ENCODE results near the gene AJM1. TPM values are rescaled to one million over a fixed set of nuclear protein-coding genes. Genes with fewer than 3 reads are reported as not detected.

AJM1 gene
- polyA plus RNA-seq, 3 donors, result 1.2 to 4.0 (median 1.7) TPM

DNA sequence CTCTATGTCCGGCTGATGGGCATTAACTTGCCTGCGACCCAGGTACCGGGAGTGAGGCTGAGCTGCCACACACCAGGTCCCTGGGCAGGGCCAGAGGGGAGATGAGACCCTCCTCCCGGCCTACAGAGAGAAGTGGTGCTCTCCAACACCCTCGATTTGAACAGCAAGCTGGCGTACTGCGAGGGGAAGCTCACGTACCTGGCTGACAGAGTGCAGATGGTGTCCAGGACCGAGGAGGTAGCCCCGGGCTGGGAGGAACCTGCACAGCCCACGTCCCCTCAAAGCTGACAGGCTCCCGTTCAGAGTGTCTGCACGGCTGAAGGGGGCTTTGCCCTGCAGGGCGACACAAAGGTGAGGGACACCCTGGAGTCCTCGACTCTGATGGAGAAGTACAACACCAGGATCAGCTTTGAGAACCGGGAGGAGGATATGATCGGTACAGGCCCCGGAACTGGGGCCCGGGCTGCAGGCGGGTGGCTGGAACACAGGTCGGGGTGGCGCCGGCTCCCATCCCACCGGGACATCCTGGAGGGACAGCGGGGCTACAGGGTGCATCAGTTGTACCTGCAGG is 35.6 kb upstream of the AJM1 start:
- H3K27ac ChIP-seq (ENCODE audit: low read depth, low read length), result no peak overlapping the region
- WGBS, 3 donors, result 66 to 74% (median 72%) methylated on average over 25 of the region's 25 CpGs

DNA sequence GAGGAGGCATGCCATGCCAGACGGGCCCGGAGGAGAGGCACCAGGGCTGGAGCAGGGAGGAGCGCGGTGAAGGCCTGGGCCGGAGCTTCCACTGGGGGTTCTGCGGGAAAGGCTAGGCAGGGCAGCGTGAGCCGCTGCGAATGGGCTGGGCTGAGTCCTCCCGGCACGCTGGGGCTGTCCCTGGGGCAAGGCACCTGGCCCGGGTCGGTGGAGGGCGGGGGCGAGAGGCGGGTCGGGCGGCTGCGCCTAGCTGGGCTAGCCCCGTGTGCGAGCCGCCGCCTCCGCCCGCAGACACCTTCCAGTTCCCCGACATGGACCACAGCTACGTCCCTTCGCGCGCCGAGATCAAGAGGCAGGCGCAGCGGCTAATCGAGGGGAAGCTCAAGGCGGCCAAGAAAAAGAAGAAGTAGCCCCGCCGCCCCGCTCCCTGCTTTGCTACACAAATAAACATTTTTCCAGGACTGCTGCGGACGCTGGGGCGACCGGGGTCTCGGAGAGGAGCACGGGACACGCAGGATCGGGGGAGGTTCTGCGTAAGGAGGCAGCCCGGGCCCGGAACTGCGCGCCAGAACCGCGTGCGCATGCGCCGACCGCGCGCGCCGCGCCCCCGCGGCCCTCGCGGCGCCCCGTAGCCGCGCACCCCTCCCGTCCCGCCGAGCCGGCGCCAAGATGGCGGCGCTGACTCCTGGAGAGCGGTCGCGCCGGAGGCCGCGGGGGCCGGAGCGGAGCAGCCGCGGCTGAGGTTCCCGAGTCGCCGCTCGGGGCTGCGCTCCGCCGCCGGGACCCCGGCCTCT is 34.8 kb upstream of the AJM1 start, which contains the start of gene RABL6:
Gene RABL6, plus strand, starts transcription at position 668 of the 794 bp plus-strand sequence. CDS start 249 bp downstream, outside the sequence.
- WGBS, 3 donors, result 1% methylated on average over 68 to 95 of the region's 96 CpGs
- H3K27ac ChIP-seq (ENCODE audit: low read depth, low read length), result peak within 1 kb of the TSS; percentile 45

DNA sequence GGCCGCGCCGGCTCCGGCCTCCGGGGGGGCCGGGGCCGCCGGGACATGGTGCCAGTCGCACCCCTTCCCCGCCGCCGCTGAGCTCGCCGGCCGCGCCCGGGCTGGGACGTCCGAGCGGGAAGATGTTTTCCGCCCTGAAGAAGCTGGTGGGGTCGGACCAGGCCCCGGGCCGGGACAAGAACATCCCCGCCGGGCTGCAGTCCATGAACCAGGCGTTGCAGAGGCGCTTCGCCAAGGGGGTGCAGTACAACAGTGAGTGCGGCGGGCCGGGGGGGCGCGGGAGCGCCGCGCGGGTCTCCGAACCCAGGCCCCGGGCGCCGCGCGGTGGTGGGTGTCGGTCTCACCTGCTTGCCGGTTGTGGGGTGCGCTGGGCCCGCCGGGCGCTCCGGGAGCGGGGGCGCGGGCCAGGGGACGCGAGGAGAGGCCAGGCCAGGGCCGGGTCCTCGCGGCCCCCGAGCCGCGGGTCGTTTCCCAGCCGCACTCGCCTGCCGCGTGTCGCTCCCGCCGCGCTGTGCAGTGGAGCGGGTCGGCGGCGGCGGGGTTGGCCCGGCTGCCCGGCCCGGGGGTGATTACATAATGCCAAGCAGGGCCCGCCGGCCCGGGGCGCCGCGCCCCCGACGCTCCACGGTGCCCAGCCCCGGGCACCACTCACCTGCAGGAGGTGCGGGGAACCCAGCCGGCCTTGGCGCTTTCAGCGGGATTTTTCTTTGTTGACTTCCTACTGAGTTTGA is 34.0 kb upstream of the AJM1 start:
- no peak overlapping the region for H3K27ac ChIP-seq (ENCODE audit: low read depth, low read length)
- 0 to 1% (median 0%) methylated on average over 70 to 93 of the region's 93 CpGs for WGBS, 3 donors

DNA sequence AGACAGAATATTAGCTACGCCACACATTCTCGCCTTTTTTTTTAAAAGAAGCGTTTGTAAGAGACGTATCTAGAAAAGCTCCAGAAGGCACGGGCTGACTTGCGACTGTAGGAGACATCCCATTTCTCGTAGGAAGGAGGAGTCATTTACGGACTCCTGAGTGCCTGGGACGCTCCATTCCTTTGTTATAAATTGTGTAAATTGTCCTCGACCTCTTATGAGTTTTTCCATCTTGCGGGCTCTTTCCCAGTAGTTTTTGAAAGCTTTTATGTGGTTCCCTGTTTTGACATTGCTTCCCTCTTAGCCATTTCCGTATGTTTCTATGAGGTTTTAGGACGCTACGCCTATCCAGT is 33.5 kb upstream of the AJM1 start:
- no peak overlapping the region for H3K27ac ChIP-seq (ENCODE audit: low read depth, low read length)
- WGBS, 3 donors, result 4% methylated on average over 14 of the region's 14 CpGs

DNA sequence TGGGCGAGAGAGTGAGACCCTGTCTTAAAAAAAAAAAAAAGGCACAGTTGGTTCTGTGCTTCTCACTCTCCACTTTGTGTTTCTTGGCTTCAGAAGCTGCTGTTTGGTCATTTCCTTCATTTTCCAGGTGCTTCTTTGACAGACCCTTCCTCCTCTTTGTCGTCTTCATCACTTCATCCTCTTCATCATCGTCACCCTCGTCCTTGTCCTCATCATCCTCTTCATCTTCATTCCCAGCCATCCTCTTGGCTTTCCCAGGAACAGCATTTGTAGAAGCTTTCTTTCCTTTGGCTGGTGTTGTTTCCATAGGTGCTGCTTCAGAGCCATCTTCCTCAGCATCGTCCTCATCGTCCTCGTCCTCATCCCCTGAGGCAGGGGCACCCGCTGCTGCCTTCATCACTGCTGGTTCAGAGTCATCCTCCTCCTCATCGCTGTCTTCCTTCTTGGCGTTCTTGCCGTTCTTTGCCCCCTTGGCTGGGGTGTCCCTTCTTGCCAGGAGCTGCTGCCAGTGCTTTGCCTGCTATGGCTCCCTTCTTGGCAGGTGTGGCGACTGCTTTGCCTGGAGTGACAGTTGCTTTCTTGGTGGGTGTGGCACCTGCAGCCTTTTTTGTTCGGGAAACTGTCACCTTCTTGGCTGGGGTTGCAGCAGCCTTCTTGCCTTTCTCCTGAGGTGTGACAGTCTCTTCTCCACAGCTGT is 27.4 kb upstream of the AJM1 start:
- WGBS, 3 donors, result 93 to 94% (median 93%) methylated on average over 13 of the region's 13 CpGs
- no peak overlapping the region for H3K27ac ChIP-seq (ENCODE audit: low read depth, low read length)

DNA sequence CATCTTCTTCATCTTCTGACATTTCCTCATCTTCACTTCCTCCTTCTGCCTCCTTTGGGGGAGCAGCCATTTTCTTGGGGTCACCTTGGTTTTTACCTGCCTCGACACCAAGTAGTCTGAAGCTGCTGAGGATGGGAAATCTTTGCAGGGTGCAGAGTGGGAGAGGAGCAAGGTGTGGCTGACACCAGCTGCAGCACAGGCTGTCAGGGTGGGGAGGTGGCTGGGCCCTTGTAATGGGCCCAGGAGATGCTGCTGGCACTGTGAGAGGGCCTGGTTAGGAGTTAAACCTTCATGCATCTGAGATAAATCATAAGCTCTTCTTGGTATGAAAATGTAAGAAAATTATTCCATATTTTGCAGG is 26.9 kb upstream of the AJM1 start:
- no peak overlapping the region for H3K27ac ChIP-seq (ENCODE audit: low read depth, low read length)
- 0 to 56% (median 0%) methylated on average over 1 of the region's 1 CpG for WGBS, 3 donors

DNA sequence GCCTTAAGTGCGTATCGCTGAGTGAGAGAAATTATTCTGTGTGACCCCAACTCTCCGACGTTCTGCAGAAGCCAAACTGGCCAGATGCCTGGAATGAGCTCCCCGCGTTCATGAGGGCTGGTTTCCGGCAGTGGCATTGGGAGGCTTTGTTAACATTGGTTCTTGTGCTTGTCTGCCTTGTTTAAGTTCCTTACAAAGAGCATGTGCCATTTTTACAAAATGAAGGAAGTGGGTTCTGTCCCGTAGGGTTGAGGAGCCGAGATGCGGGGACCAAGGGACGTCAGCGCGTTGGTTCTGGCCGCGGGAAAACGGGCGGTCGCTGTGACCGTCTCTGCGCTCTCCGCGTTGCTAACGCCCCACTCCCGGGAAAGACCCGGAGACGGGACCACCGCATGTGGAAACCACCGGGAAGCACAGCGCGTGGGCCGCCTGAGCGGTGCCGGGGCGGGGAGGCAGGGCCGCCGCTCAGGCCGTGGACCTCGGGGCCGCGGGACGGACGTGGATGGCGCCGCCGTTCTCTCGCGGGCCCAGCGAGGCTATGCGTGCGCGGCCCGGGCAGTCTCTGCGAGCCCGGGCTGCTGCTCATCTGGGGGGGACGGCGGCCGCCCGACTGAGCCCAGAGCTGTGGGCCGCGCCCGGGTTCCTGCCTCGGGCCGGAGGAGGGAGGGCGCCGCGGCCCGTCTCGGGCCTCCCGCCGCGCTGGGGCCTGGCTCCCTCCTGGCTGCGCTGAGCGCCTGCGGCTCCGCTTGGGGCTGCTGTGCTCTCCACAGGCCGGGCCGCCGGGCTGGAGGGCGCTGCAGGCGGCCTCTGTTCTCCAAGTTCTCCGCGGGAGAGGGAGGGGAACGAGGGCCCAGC is 21.1 kb upstream of the AJM1 start:
- no peak overlapping the region for H3K27ac ChIP-seq (ENCODE audit: low read depth, low read length)
- WGBS, 3 donors, result 22 to 56% (median 31%) methylated on average over 58 to 83 of the region's 83 CpGs

DNA sequence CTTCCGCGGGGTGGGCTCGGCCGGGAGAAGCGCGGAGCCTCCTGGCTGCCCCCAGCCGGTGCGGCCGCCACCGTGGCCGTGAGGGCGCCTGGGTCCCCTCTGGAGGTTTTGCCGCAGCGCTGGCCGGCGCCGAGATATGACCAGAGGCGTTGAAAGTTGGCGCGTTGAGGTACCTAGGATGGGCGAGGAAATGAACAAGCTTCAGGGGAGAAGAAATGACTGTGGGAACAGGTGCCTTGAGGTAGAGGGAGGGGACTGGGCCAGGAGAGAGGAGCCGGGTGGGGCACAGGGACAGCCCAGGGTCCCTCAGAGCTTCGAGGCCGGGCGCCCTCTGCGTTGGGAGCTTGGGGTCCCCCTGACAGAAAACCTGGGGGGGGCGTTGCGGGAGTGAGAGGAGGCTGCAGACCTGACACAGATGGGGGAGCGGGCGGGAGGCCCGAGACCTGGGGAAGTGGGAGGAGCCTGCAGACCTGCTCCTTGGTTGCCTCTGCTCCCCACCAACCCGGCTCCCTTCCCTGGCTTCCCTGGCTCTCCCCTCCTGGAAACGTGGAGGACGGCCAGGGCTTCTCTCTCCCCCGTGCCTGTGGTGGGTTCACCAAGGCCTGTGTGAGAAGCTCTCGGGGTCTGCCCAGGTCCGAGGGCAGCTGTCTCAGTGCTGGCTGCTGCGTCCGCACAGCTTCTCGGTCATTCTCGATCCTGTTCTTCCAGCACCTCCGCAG is 20.3 kb upstream of the AJM1 start:
- H3K27ac ChIP-seq (ENCODE audit: low read depth, low read length), result no peak overlapping the region
- 73 to 80% (median 74%) methylated on average over 32 to 42 of the region's 42 CpGs for WGBS, 3 donors

DNA sequence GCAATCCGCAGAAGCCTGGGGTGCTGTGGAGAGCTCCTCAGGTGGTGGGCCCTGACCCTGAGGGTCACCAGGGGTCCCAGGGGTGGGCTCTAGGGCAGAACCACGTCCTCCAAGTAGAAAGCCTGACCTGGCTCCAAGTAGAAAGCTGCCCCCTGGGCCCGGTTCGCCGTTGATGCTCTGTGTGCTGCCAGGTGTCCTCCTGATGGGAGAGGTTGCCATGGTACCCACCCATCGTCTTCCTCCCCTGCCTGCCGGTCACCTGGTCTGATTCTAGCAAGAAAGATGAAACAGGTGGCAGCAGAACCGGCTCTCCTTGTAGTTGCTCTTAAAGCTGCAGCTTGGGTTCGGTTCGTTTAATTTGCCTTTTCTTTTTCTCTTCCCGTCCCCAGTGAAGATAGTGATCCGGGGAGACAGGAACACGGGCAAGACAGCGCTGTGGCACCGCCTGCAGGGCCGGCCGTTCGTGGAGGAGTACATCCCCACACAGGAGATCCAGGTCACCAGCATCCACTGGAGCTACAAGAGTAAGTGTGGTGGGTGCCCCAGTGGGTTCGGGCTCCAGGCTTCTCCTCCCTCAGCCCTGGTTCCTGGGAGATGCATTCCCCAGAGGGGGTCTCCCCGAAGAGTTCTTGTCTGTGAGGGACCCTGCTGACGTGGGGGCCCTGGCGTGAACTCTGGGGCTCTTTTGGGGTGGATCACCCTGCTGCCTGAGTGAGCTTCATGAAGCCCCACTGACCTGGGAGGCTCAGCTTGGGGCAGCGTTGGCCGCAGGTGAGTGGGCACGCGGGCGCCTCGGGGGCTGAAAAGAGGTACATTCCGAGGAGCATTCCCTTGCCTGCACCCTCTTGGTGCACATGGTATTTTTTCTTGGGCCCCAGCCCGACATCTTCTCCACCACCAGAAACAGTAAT is 18.9 kb upstream of the AJM1 start:
- WGBS, 3 donors, result 80 to 92% (median 91%) methylated on average over 29 to 30 of the region's 30 CpGs
- H3K27ac ChIP-seq (ENCODE audit: low read depth, low read length), result no peak overlapping the region

DNA sequence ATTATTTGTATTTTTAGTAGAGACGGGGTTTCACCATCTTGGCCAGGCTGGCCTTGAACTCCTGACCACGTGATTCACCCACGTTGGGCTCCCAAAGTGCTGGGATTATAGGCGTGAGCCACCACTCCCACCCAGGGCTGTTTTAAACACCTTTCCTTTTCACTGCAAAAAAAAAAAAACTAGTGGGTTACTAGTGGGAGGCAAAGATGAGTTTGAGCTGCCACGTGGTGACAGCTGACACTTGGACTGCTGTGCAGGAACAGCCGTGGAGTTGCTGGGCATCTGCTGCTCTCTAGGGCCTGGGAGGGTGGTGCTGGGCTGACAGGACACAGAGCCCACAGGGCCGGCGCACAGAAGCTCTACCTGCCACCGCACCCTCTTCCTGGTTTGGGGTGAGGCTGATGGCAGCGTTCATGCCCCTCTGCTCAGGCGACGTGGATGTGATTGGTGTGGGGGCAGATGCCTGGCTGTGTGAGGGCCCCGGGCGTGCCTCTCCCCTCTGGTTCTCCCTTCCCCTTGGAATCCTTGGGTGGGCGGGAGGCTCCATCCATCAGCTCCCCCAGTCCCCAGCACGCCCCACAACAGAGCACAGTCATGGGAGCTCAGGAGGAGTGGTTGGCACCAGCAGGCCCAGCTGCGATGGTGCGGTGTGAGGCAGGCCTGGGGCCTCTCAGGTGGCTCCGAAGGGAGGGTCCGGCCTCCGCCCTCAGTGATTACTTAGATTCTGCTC is 17.6 kb upstream of the AJM1 start:
- whole genome bisulfite sequencing, 3 donors, result 87 to 92% (median 92%) methylated on average over 21 of the region's 21 CpGs
- no peak overlapping the region for H3K27ac ChIP-seq (ENCODE audit: low read depth, low read length)

DNA sequence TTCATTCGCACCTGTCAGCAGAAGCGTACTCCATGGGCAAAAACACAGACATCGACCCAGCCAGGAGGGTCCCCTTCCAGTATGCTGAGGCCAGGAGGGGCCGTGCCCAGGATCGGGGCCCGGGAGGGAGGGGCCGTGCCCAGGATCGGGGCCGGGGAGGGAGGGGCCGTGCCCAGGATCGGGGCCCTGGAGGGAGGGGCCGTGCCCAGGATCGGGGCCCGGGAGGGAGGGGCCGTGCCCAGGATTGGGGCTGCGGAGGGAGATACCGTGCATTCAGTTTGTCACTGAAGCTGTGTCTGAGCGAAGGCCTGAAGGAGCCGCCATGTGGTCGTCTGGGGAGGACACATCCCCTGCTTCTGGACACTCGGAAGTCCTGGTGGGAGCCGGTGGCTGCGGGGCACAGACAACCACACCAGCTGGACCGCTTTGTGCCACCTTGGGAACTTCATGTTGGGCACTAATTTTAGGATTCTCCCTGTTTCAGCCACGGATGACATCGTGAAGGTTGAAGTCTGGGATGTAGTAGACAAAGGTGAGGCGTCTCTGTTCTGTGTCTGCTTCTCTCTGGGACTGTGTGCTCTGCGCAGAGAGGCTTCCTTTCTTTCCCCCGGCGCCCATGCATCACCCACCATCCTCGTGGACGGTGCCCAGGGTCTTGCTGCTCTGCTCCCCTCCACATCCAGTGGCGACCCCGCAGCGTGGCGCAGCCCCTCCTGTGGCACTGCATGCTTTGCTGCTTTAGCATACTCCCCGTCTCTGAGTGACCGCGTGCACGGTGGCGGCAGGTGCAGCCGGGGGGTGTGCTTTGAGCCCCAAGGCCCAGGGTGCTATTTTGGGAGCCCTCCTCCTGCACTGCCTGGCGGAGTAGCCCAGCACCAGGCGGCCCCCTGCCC is 16.7 kb upstream of the AJM1 start:
- H3K27ac ChIP-seq (ENCODE audit: low read depth, low read length), result no peak overlapping the region
- 91 to 94% (median 93%) methylated on average over 44 of the region's 44 CpGs for WGBS, 3 donors

DNA sequence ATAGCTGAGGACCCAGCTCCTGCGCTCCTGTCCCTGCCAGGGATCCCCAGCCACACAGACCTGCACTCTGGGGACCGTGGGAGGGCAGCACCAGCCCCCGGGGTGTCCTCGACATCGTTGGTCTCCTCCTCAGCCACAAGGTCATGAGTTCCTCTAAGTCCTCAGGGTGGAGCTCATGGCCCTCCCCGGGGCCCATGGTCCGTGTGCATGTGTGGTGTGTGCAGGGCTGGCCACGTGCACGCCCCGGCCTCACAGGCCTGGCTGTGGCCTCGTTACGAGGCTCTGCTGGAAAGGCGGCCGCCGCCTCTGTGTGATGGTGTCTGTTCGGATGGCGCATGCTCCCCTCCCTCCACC is 16.1 kb upstream of the AJM1 start:
- H3K27ac ChIP-seq (ENCODE audit: low read depth, low read length), result no peak overlapping the region

DNA sequence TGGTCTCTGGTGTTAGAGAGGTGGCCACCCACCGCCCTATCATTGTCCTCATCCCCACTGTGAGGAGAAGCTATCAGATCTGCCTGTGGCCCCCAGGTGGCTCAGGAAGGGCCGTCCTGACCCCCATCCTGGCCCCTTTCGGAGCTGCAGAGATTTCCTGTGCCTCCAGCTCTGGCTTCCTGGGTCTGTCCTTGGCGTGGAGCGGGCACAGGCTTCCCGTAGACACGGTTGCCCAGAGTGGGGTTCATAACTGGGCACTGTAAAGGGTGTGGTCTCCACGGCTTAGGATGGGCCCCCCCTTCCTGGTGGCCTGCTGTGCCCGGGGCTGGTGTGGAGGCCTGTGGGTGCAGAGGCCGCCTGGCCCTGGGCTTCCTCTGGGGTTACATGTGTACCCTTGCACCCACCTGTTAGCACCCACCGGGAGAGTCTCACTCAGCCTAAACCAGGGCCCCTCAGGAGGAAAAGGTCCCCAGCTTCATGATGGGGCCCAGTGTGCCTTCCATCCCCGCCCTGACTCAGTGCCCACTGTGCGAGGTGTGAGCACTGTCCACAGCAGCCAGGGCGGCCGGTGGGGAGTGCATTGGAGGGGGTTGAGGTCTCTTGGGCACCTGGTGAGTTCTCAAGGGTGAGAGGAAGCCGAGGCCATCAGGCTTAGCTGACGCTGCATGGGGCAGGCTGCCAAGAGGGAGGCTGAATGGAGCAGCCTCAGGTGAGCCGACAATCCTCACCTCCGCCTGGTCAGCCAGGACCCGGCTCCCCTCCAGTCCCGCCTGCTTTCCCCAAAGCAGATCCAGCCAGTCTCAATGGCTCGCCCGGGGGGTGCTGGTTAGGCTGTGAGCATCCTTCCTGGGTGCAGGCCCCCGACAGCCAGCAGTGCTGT is 15.3 kb upstream of the AJM1 start:
- WGBS, 3 donors, result 46 to 91% (median 89%) methylated on average over 24 of the region's 24 CpGs
- H3K27ac ChIP-seq (ENCODE audit: low read depth, low read length), result no peak overlapping the region

More for the DNA sequence above, 16.1 kb upstream of the AJM1 start:
- WGBS, 3 donors, result 90 to 96% (median 95%) methylated on average over 17 of the region's 17 CpGs

DNA sequence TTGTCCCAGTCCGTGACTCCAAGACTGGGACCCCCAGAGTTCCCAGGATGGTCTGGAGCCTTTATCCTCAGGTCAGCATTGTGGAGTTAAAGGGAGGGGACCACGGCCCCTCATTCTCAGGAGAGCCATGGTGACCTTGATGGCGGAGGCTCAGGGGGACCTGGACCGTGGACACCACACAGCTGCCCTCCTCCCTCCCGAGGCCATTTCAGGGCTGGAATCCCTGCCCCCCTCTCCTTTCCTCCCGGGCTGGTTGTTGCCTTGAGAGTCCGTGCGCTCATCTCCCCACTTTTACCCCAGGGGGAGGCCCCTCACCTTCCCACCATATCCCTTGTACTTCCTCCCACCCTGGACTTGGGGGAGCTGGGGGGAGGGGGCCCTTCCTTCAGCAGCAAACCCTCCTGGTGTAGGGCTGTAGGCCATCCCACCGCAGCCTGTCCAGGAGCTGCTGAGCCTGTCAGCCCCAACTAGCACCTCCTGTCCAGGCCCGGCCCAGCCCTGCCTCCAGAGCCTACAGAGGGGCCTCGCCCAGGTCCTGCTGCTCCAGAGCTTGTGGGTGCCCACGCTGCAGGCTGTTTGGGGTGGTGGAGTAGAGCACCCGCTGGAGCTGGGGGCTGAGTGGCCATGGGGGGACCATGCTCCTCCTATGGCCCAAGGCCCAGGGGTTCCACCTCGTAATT is 14.3 kb upstream of the AJM1 start:
- 61 to 93% (median 92%) methylated on average over 14 of the region's 14 CpGs for WGBS, 3 donors
- H3K27ac ChIP-seq (ENCODE audit: low read depth, low read length), result no peak overlapping the region
